K562 (cell line): Measurements from ENCODE around the gene SLX4IP. TPM values are rescaled to one million over a fixed set of nuclear protein-coding genes. Genes with fewer than 3 reads are reported as not detected.
A peak's percentile ranks its signal among the peaks of the same experiment; 100 is the strongest.

Experiments used
- CREB3L1 ChIP-seq: fragments of 450-650 bp; IDR thresholded peaks from 2 replicates; pipeline ENCODE4 v1.6.1; 2014; ENCODE audit warnings: low read depth, mild to moderate bottlenecking, moderate library complexity, borderline replicate concordance
- ELF2 ChIP-seq: fragments of 250-450 bp; sonication (Bioruptor Pico); IDR thresholded peaks from 2 replicates; pipeline ENCODE4 v1.5.0; 2021; ENCODE audit warnings: mild to moderate bottlenecking
- ELF4 ChIP-seq: fragments of 450-650 bp; formaldehyde crosslinking; IDR thresholded peaks from 2 replicates; pipeline ENCODE4 v1.4.0; 2022; ENCODE audit warnings: missing genetic modification characterization
- FOSL1 ChIP-seq: fragments of 200-800 bp; sonication (Bioruptor generic); conservative IDR thresholded peaks from 2 replicates; pipeline ENCODE4 v1.6.1; 2016; ENCODE audit warnings: missing genetic modification characterization, missing compliant biosample characterization
- GTF2A2 ChIP-seq: IDR thresholded peaks from 2 replicates; pipeline ENCODE4 v1.6.1; 2016; ENCODE audit warnings: mild to moderate bottlenecking, missing genetic modification characterization, missing compliant biosample characterization
- HDAC1 ChIP-seq, 2 experiments: fragments of 450-650 bp; IDR thresholded peaks; 2 replicates each; pipeline ENCODE4 v1.6.1; 2016 to 2017; ENCODE audit warnings: inconsistent platforms in 1 of 2, mild to moderate bottlenecking in 1 of 2, moderate library complexity in 1 of 2
- HNRNPH1 ChIP-seq: fragments of 200-400 bp; formaldehyde crosslinking; optimal IDR thresholded peaks from 2 replicates; pipeline ENCODE3; 2017; ENCODE audit warnings: low read depth, mild to moderate bottlenecking, low read length, moderate library complexity
- NCOR1 ChIP-seq: fragments of 450-650 bp; IDR thresholded peaks from 2 replicates; pipeline ENCODE4 v1.6.1; 2016; ENCODE audit warnings: mild to moderate bottlenecking, moderate library complexity
- NR3C1 ChIP-seq: sonication (generic); formaldehyde crosslinking; IDR thresholded peaks from 2 replicates; pipeline ENCODE4 v1.8.1; 2022; ENCODE audit warnings: missing genetic modification reagents
- SIN3A ChIP-seq, 2 experiments: fragments of 150-350 bp in 1 of 2; IDR thresholded peaks; 2 replicates each; pipeline ENCODE4 v1.6.1; 2011 to 2016; ENCODE audit warnings: borderline replicate concordance in 2 of 2, low read depth in 2 of 2, low read length in 2 of 2, mild to moderate bottlenecking in 2 of 2, moderate library complexity in 2 of 2; ENCODE audit not compliant: control insufficient read depth in 1 of 2
- SMARCE1 ChIP-seq: fragments of 450-650 bp; IDR thresholded peaks from 2 replicates; pipeline ENCODE4 v1.7.1; 2016; ENCODE audit warnings: mild to moderate bottlenecking
- TRIM24 ChIP-seq, 2 experiments: fragments of 450-650 bp; IDR thresholded peaks; 2 replicates each; pipeline ENCODE4 v1.6.1; 2016
- XRCC4 ChIP-seq: IDR thresholded peaks from one replicate; pipeline ENCODE4 v1.6.1; 2011; ENCODE audit not compliant: insufficient read depth, insufficient read length; ENCODE audit errors: extremely low read depth
- ZNF143 ChIP-seq: sonication (generic); formaldehyde crosslinking; IDR thresholded peaks from 2 replicates; pipeline ENCODE4 v1.9.0; 2022; ENCODE audit warnings: mild to moderate bottlenecking, missing genetic modification reagents
- ZNF146 ChIP-seq: IDR thresholded peaks from one replicate; pipeline ENCODE4 v1.6.1; 2018; ENCODE audit warnings: missing compliant biosample characterization; ENCODE audit not compliant: unreplicated experiment
- polyA plus RNA-seq, 8 experiments: library from polyadenylated mRNA; depleted of rRNA in 4 of 8; stranded (reverse) in 5 of 8; unstranded in 3 of 8; fragments of >200 nt; fragmentation: Nextera tagmentation in 2 of 8; fragmentation: Illumina TruSeq in 1 of 8; extraction: Ambion mirVana in 2 of 8; extraction: Trizol in 1 of 8; gene quantifications; 2 replicates each; pipeline versions ENCODE4 v1.2.1 to v1.2.3, GENCODE V29; 2011 to 2014; ENCODE audit warnings: inconsistent platforms in 1 of 8, missing spikeins in 1 of 8
- total RNA-seq, 7 experiments: library from RNA; depleted of rRNA in 6 of 7; stranded (reverse); fragments of >200 nt in 6 of 7; fragmentation: Illumina TruSeq in 2 of 7; extraction: Trizol in 2 of 7; gene quantifications; 2 replicates each; pipeline versions ENCODE4 v1.2.1 to v1.2.3, GENCODE V29; 2011 to 2021; ENCODE audit warnings: low replicate concordance in 1 of 7
- TF ChIP-seq, protein P1 (sequence below): sonication (generic); formaldehyde crosslinking; IDR thresholded peaks from 2 replicates; pipeline ENCODE4 v1.8.1; 2022; ENCODE audit warnings: missing genetic modification reagents
- TF ChIP-seq, protein P2 (sequence below): fragments of 450-650 bp; formaldehyde crosslinking; IDR thresholded peaks from 2 replicates; pipeline ENCODE4 v1.4.0; 2020; ENCODE audit warnings: mild to moderate bottlenecking, moderate library complexity
- TF ChIP-seq, protein P3 (sequence below): IDR thresholded peaks from 2 replicates; pipeline ENCODE4 v1.6.1; 2012; ENCODE audit warnings: low read depth, low read length, improper control_type of control experiment, borderline replicate concordance
- TF ChIP-seq, protein P4 (sequence below): fragments of 250-450 bp; sonication (Bioruptor Pico); IDR thresholded peaks from 2 replicates; pipeline ENCODE4 v1.8.0; 2022; ENCODE audit warnings: moderate library complexity, mild to moderate bottlenecking, inconsistent platforms
- TF ChIP-seq, protein P5 (sequence below), 2 experiments: fragments of 450-650 bp in 1 of 2; sonication (generic) in 1 of 2; formaldehyde crosslinking in 1 of 2; IDR thresholded peaks in 1 of 2; conservative IDR thresholded peaks in 1 of 2; 2 replicates each; pipeline versions ENCODE4 v1.6.1 to v1.8.1; 2016 to 2023; ENCODE audit warnings: mild to moderate bottlenecking in 2 of 2, moderate library complexity in 2 of 2, inconsistent platforms in 1 of 2, missing genetic modification reagents in 1 of 2

The SLX4IP gene
- total and polyA plus RNA-seq, 9 of the 15 experiments (the other 6 are each of a cell fraction or from before 2014, with no cell fraction given), result 1.5 to 5.9 (median 3.5) TPM

- TF ChIP-seq, protein P1, sequence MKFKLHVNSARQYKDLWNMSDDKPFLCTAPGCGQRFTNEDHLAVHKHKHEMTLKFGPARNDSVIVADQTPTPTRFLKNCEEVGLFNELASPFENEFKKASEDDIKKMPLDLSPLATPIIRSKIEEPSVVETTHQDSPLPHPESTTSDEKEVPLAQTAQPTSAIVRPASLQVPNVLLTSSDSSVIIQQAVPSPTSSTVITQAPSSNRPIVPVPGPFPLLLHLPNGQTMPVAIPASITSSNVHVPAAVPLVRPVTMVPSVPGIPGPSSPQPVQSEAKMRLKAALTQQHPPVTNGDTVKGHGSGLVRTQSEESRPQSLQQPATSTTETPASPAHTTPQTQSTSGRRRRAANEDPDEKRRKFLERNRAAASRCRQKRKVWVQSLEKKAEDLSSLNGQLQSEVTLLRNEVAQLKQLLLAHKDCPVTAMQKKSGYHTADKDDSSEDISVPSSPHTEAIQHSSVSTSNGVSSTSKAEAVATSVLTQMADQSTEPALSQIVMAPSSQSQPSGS, result no peak
- TF ChIP-seq NR3C1 (CRISPR knock-in tag) (no peak), XRCC4 (no peak), CREB3L1 (no peak), NCOR1 (no peak), HNRNPH1 (no peak), SMARCE1 (0 out of 2 replicates have a peak, but pooled peaks have one; percentile 43), HDAC1 (IDR thresholded peaks at IDR 0.05) (no peak), ELF4 (CRISPR knock-in tag) (no peak), TRIM24 (IDR thresholded peaks at IDR 0.05) (no peak), ZNF143 (CRISPR knock-in tag) (peak; percentile 61), FOSL1 (tag) (peak; percentile 56; the same call in 1 of the 2 replicates), SIN3A (IDR thresholded peaks at IDR 0.05; ENCODE audit: borderline replicate concordance in 2 of 2, control insufficient read depth in 1 of 2, low read depth in 2 of 2, low read length in 2 of 2) (no peak), GTF2A2 (tag) (no peak), ELF2 (CRISPR knock-in tag) (no peak), ZNF146 (CRISPR knock-in tag) (no peak)
- TF ChIP-seq, protein P2, sequence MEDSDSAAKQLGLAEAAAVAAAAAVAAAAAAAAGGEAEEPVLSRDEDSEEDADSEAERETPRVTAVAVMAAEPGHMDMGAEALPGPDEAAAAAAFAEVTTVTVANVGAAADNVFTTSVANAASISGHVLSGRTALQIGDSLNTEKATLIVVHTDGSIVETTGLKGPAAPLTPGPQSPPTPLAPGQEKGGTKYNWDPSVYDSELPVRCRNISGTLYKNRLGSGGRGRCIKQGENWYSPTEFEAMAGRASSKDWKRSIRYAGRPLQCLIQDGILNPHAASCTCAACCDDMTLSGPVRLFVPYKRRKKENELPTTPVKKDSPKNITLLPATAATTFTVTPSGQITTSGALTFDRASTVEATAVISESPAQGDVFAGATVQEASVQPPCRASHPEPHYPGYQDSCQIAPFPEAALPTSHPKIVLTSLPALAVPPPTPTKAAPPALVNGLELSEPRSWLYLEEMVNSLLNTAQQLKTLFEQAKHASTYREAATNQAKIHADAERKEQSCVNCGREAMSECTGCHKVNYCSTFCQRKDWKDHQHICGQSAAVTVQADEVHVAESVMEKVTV, result no peak
- TF ChIP-seq, protein P3, sequence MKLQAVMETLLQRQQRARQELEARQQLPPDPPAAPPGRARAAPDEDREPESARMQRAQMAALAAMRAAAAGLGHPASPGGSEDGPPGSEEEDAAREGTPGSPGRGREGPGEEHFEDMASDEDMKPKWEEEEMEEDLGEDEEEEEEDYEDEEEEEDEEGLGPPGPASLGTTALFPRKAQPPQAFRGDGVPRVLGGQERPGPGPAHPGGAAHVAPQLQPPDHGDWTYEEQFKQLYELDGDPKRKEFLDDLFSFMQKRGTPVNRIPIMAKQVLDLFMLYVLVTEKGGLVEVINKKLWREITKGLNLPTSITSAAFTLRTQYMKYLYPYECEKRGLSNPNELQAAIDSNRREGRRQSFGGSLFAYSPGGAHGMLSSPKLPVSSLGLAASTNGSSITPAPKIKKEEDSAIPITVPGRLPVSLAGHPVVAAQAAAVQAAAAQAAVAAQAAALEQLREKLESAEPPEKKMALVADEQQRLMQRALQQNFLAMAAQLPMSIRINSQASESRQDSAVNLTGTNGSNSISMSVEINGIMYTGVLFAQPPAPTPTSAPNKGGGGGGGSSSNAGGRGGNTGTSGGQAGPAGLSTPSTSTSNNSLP, result peak; percentile 75; the same call in 1 of the 2 replicates
- TF ChIP-seq, protein P4, sequence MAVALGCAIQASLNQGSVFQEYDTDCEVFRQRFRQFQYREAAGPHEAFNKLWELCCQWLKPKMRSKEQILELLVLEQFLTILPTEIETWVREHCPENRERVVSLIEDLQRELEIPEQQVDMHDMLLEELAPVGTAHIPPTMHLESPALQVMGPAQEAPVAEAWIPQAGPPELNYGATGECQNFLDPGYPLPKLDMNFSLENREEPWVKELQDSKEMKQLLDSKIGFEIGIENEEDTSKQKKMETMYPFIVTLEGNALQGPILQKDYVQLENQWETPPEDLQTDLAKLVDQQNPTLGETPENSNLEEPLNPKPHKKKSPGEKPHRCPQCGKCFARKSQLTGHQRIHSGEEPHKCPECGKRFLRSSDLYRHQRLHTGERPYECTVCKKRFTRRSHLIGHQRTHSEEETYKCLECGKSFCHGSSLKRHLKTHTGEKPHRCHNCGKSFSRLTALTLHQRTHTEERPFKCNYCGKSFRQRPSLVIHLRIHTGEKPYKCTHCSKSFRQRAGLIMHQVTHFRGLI (CRISPR knock-in tag), result no peak
- TF ChIP-seq, protein P5, sequence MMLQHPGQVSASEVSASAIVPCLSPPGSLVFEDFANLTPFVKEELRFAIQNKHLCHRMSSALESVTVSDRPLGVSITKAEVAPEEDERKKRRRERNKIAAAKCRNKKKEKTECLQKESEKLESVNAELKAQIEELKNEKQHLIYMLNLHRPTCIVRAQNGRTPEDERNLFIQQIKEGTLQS (IDR thresholded peaks at IDR 0.05), result peak; percentile 86
- TF ChIP-seq, protein P5 (CRISPR knock-in tag; conservative IDR thresholded peaks at IDR 0.05), result no peak
Measured at GRCh38 chr20:10447028-10447427, 11.9 kb downstream of the SLX4IP start (continued).
